CD4-positive, CD25-positive, alpha-beta regulatory T cell (primary cell): ENCODE data around the gene AMMECR1. TPM values are rescaled to one million over a fixed set of nuclear protein-coding genes. Genes with fewer than 3 reads are reported as not detected.

Experiments
- ATAC-seq, 2 donors: fragments of 150-1000 bp; cut with Tn5 transposase; one replicate each; pipeline ENCODE4 v1.10.0; 2021; ENCODE audit warnings: low read depth in 2 of 2, moderate number of reproducible peaks in 2 of 2, moderate library complexity in 1 of 2
- DNase-seq, 3 donors: peaks; one replicate each; pipeline versions ENCODE4 v3.0.0 to v3.0.0-alpha.2; 2012 to 2022; ENCODE audit warnings: mixed read lengths in 1 of 3
- H3K27ac ChIP-seq: one replicate; pipeline ENCODE4 v1.7.0; 2013; ENCODE audit warnings: mild to moderate bottlenecking, low read length; ENCODE audit not compliant: insufficient read depth, poor library complexity, severe bottlenecking
- H3K27me3 ChIP-seq: one replicate; pipeline ENCODE4 v1.7.0; 2013; ENCODE audit warnings: low read length; ENCODE audit not compliant: control insufficient read depth, insufficient read depth
- H3K36me3 ChIP-seq: one replicate; pipeline ENCODE4 v1.7.0; 2013; ENCODE audit warnings: mild to moderate bottlenecking, low read length, moderate library complexity; ENCODE audit not compliant: control insufficient read depth, insufficient read depth
- H3K4me1 ChIP-seq: 2 replicates; pipeline ENCODE4 v1.7.0; 2013; ENCODE audit warnings: mild to moderate bottlenecking, low read length; ENCODE audit not compliant: insufficient read depth, control insufficient read depth, poor library complexity, severe bottlenecking
- H3K4me3 ChIP-seq: one replicate; pipeline ENCODE4 v1.7.0; 2013; ENCODE audit warnings: low read depth, mild to moderate bottlenecking, low read length, moderate library complexity
- H3K9me3 ChIP-seq, 2 experiments: 1 replicate in 1 of 2; 2 replicates in 1 of 2; pipeline ENCODE4 v1.7.0; 2013; ENCODE audit warnings: low read length in 2 of 2, mild to moderate bottlenecking in 1 of 2, moderate library complexity in 1 of 2; ENCODE audit not compliant: control insufficient read depth in 2 of 2
- H3K27ac Mint-ChIP-seq, 3 donors: one replicate each; pipeline ENCODE4 v1.8.0; 2020 to 2022; ENCODE audit warnings: mild to moderate bottlenecking in 3 of 3, mixed read lengths in 3 of 3, moderate library complexity in 2 of 3
- H3K27me3 Mint-ChIP-seq: one replicate; pipeline ENCODE4 v1.8.0; 2022; ENCODE audit warnings: mild to moderate bottlenecking, mixed read lengths
- H3K36me3 Mint-ChIP-seq: one replicate; pipeline ENCODE4 v1.8.0; 2020; ENCODE audit warnings: mixed read lengths
- H3K4me1 Mint-ChIP-seq, 4 donors: one replicate each; pipeline ENCODE4 v1.8.0; 2020 to 2022; ENCODE audit warnings: mixed read lengths in 4 of 4, mild to moderate bottlenecking in 1 of 4
- H3K4me3 Mint-ChIP-seq, 4 donors: one replicate each; pipeline ENCODE4 v1.8.0; 2020 to 2022; ENCODE audit warnings: mild to moderate bottlenecking in 4 of 4, mixed read lengths in 4 of 4, moderate library complexity in 3 of 4
- H3K9me3 Mint-ChIP-seq, 7 donors: one replicate each; pipeline ENCODE4 v1.8.0; 2020 to 2022; ENCODE audit warnings: mixed read lengths in 7 of 7, mild to moderate bottlenecking in 3 of 7, moderate library complexity in 2 of 7
- polyA plus RNA-seq, 4 donors: library from polyadenylated mRNA; unstranded; fragments of 300-500 nt; fragmentation: Illumina TruSeq; gene quantifications; one replicate each; pipeline ENCODE4 v1.2.3, GENCODE V29; 2021
- total RNA-seq: library from RNA; stranded (reverse); gene quantifications from one replicate; pipeline ENCODE4 v1.2.3, GENCODE V29; 2022

AMMECR1 gene
- total and polyA plus RNA-seq, 5 donors from 2014 or later, result 11.0 to 23.1 (median 15.8) TPM

GRCh38 chrX:110293658-110294057 is 24.2 kb downstream of the AMMECR1 start:
- no peak overlapping the region for H3K4me3 ChIP-seq
- no peaks in the 10 kb centered on the region for H3K36me3 ChIP-seq
- DNase-seq, result no peak
- ATAC-seq, result peak in 1 of 2 donors; percentile 53
- peaks cover 2 to 4% of the 10 kb centered on the region in 2 experiments for H3K9me3 ChIP-seq
- H3K9me3 Mint-ChIP-seq, result peaks cover 0 to 8% (median 2%) of the 10 kb centered on the region in 7 donors
- H3K4me1 Mint-ChIP-seq, result peaks cover 4 to 29% (median 16%) of the 10 kb centered on the region in 4 donors
- no peaks in the 10 kb centered on the region for H3K36me3 Mint-ChIP-seq
- no peaks in the 10 kb centered on the region for H3K27me3 Mint-ChIP-seq
- no peaks in the 10 kb centered on the region for H3K27me3 ChIP-seq
- no peak overlapping the region for H3K27ac ChIP-seq
- no peak overlapping the region for H3K4me3 Mint-ChIP-seq
- H3K27ac Mint-ChIP-seq, result no peak overlapping the region
- no peaks in the 10 kb centered on the region for H3K4me1 ChIP-seq

GRCh38 chrX:110287605-110288004 is 30.3 kb downstream of the AMMECR1 start:
- peaks cover 0 to 3% (median 0%) of the 10 kb centered on the region in 7 donors for H3K9me3 Mint-ChIP-seq
- H3K9me3 ChIP-seq, result no peaks in the 10 kb centered on the region
- H3K4me1 Mint-ChIP-seq, result peaks cover 0 to 46% (median 30%) of the 10 kb centered on the region in 4 donors
- DNase-seq, result no peak
- H3K36me3 Mint-ChIP-seq, result peaks cover 7% of the 10 kb centered on the region
- no peaks in the 10 kb centered on the region for H3K27me3 Mint-ChIP-seq
- H3K27ac Mint-ChIP-seq, result no peak overlapping the region
- no peak overlapping the region for H3K4me3 ChIP-seq
- no peak for ATAC-seq
- H3K4me1 ChIP-seq, result no peaks in the 10 kb centered on the region
- no peak overlapping the region for H3K4me3 Mint-ChIP-seq
- peaks cover 4% of the 10 kb centered on the region for H3K36me3 ChIP-seq
- no peak overlapping the region for H3K27ac ChIP-seq
- no peaks in the 10 kb centered on the region for H3K27me3 ChIP-seq

DNA sequence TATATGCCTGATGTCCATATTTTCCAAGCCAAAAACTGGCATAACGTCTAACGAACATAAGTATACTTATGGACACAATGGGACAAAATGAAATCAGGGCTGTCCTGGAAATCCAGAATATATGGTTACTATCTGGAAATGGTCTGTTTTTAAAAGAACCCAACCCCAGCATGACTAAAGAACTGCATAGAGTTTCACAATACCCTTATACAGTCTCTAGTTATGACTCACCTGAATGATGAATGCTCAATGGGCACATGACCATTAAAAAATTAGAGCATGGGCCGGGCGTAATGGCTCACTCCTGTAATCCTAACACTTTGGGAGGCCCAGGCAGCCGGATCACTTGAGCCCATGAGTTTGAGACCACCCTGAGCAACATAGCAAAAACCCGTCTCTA is 31.8 kb downstream of the AMMECR1 start:
- no peak overlapping the region for H3K27ac Mint-ChIP-seq
- H3K9me3 ChIP-seq, result no peaks in the 10 kb centered on the region
- H3K27me3 Mint-ChIP-seq, result no peaks in the 10 kb centered on the region
- H3K4me3 ChIP-seq, result no peak overlapping the region
- peaks cover 0 to 3% (median 0%) of the 10 kb centered on the region in 7 donors for H3K9me3 Mint-ChIP-seq
- peaks cover 0 to 51% (median 39%) of the 10 kb centered on the region in 4 donors for H3K4me1 Mint-ChIP-seq
- H3K36me3 Mint-ChIP-seq, result peaks cover 7% of the 10 kb centered on the region
- H3K4me3 Mint-ChIP-seq, result no peak overlapping the region
- no peaks in the 10 kb centered on the region for H3K4me1 ChIP-seq
- ATAC-seq (no peak), DNase-seq (no peak)
- no peaks in the 10 kb centered on the region for H3K27me3 ChIP-seq
- H3K27ac ChIP-seq, result no peak overlapping the region
- H3K36me3 ChIP-seq, result peaks cover 4% of the 10 kb centered on the region

DNA sequence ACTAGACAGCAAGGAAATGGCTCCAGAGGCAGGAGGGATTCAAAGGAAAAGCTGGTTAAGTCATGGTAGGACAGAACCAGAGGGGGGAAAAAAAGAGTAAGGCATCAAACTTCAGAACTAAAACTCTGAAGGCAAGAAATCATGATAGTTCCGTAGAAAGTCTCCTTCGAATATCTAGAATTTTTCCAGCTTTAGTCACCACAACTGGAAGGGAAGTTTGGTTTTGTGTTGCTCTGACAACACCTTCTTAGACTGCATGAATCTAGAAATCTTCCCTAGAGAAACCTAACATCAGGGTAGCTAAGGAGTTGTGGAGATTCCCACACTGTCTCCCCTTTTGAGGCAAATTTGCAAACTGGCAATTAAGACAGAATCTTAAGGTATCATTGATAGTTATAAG is 33.7 kb downstream of the AMMECR1 start:
- Histone ChIP-seq H3K4me3 (no peak overlapping the region), H3K27ac (no peak overlapping the region), H3K27me3 (no peaks in the 10 kb centered on the region), H3K4me1 (peaks cover under 1% of the 10 kb centered on the region), H3K9me3 (no peaks in the 10 kb centered on the region), H3K36me3 (peaks cover 4% of the 10 kb centered on the region)
- peaks cover under 1 to 42% (median 32%) of the 10 kb centered on the region in 4 donors for H3K4me1 Mint-ChIP-seq
- H3K36me3 Mint-ChIP-seq, result peaks cover 7% of the 10 kb centered on the region
- no peak overlapping the region for H3K27ac Mint-ChIP-seq
- ATAC-seq, result no peak
- DNase-seq, result no peak
- no peaks in the 10 kb centered on the region for H3K27me3 Mint-ChIP-seq
- H3K4me3 Mint-ChIP-seq, result no peak overlapping the region
- peaks cover 0 to 3% (median 0%) of the 10 kb centered on the region in 7 donors for H3K9me3 Mint-ChIP-seq

GRCh38 chrX:110282922-110283321 is 35.0 kb downstream of the AMMECR1 start:
- H3K27me3 ChIP-seq, result no peaks in the 10 kb centered on the region
- ATAC-seq (no peak), DNase-seq (no peak)
- peaks cover 4% of the 10 kb centered on the region for H3K36me3 ChIP-seq
- H3K27ac Mint-ChIP-seq, result peak overlapping the region in 1 of 3 donors; percentile 26
- H3K27ac ChIP-seq, result no peak overlapping the region
- no peak overlapping the region for H3K4me3 ChIP-seq
- H3K36me3 Mint-ChIP-seq, result peaks cover 7% of the 10 kb centered on the region
- peaks cover 13% of the 10 kb centered on the region for H3K4me1 ChIP-seq
- no peaks in the 10 kb centered on the region for H3K27me3 Mint-ChIP-seq
- no peak overlapping the region for H3K4me3 Mint-ChIP-seq
- no peaks in the 10 kb centered on the region for H3K9me3 ChIP-seq
- H3K9me3 Mint-ChIP-seq, result no peaks in the 10 kb centered on the region
- peaks cover 9 to 40% (median 32%) of the 10 kb centered on the region in 4 donors for H3K4me1 Mint-ChIP-seq

GRCh38 chrX:110281377-110281776 is 36.5 kb downstream of the AMMECR1 start:
- Histone ChIP-seq H3K4me1 (peaks cover 18% of the 10 kb centered on the region), H3K4me3 (no peak overlapping the region), H3K36me3 (peaks cover 4% of the 10 kb centered on the region), H3K9me3 (no peaks in the 10 kb centered on the region), H3K27me3 (no peaks in the 10 kb centered on the region), H3K27ac (no peak overlapping the region)
- Mint-ChIP-seq H3K4me1 (peaks cover 13 to 41% (median 25%) of the 10 kb centered on the region in 4 donors), H3K27me3 (no peaks in the 10 kb centered on the region), H3K9me3 (no peaks in the 10 kb centered on the region), H3K36me3 (no peaks in the 10 kb centered on the region), H3K4me3 (no peak overlapping the region), H3K27ac (peak overlapping the region in 1 of 3 donors; percentile 43)
- DNase-seq (no peak), ATAC-seq (no peak)

DNA sequence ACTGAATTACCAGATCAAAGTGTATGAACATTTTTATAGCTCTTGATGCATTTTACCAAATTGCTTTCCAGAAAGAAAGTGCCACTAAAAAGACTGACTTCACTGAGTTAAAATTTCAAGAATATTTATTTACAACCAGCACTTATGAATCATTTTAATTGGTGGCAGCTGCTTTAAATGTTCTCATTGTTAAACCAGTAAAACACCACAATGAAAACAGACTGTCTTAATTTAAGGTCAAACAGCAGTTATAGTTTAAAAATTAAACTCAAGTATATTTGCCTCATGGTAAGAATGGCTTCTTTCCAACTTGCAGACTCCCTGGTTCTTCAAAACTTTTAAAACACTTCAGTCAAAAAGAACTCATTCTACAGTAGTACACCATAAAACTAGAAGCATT is 36.9 kb downstream of the AMMECR1 start:
- Histone ChIP-seq H3K27ac (no peak overlapping the region), H3K4me1 (peaks cover 18% of the 10 kb centered on the region), H3K27me3 (no peaks in the 10 kb centered on the region), H3K36me3 (peaks cover 3% of the 10 kb centered on the region), H3K4me3 (no peak overlapping the region), H3K9me3 (peaks cover 0 to under 1% of the 10 kb centered on the region in 2 experiments)
- Mint-ChIP-seq H3K4me1 (peaks cover 13 to 41% (median 25%) of the 10 kb centered on the region in 4 donors), H3K9me3 (peaks cover 0 to under 1% (median 0%) of the 10 kb centered on the region in 7 donors), H3K27me3 (no peaks in the 10 kb centered on the region), H3K27ac (no peak overlapping the region), H3K36me3 (no peaks in the 10 kb centered on the region), H3K4me3 (no peak overlapping the region)
- DNase-seq, result no peak
- ATAC-seq, result no peak

DNA sequence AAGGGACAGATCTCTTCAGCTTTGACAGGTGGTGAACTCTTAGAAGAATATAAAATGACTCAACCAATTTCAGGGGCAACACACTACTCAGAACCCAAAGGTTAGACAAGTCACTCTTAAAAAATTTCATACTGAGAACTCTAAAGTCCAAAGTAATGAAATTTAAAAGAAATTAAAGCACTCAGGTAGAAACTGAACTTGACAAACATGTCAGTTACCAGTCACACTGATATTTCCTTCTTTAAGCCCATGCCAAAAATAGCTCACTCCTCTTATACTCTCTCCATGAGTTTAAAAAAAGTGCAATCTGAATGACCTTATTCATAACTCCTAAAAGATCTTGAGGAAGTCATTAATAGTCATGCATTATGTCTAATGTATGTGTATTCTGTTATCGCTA is 40.3 kb downstream of the AMMECR1 start:
- Histone ChIP-seq H3K9me3 (peaks cover 0 to 2% of the 10 kb centered on the region in 2 experiments), H3K27me3 (no peaks in the 10 kb centered on the region), H3K27ac (no peak overlapping the region), H3K4me1 (peaks cover 18% of the 10 kb centered on the region), H3K4me3 (no peak overlapping the region), H3K36me3 (no peaks in the 10 kb centered on the region)
- no peak overlapping the region for H3K4me3 Mint-ChIP-seq
- H3K27me3 Mint-ChIP-seq, result no peaks in the 10 kb centered on the region
- peaks cover 13 to 54% (median 36%) of the 10 kb centered on the region in 4 donors for H3K4me1 Mint-ChIP-seq
- no peak overlapping the region for H3K27ac Mint-ChIP-seq
- no peak for ATAC-seq
- H3K36me3 Mint-ChIP-seq, result no peaks in the 10 kb centered on the region
- DNase-seq, result no peak
- H3K9me3 Mint-ChIP-seq, result peaks cover 0 to 2% (median 0%) of the 10 kb centered on the region in 7 donors
